Right lobe of liver (tissue), 6 donors: Measurements from ENCODE around the gene CASKIN1. TPM values are rescaled to one million over a fixed set of nuclear protein-coding genes. Genes with fewer than 3 reads are reported as not detected.
A peak's percentile ranks its signal among the peaks of the same experiment; 100 is the strongest.

Experiments
- ATAC-seq, 4 donors: fragments of 200-7000 bp; cut with Tn5 transposase; one replicate each; pipeline ENCODE4 v1.9.1; 2020; ENCODE audit warnings: mild to moderate bottlenecking in 4 of 4, moderate library complexity in 4 of 4
- DNase-seq, 3 donors: peaks; one replicate each; pipeline ENCODE4 v3.0.0-alpha.2; 2020
- H3K27ac ChIP-seq, 3 donors: fragments of 200-600 bp; one replicate each; pipeline ENCODE4 v1.8.0; 2022
- H3K27me3 ChIP-seq, 2 donors: fragments of 200-600 bp; one replicate each; pipeline ENCODE4 v1.8.0; 2022
- H3K36me3 ChIP-seq, 4 donors: fragments of 200-600 bp; sonication (generic) in 1 of 4; one replicate each; pipeline versions ENCODE4 v1.5.1 to v1.8.0; 2017 to 2022; ENCODE audit warnings: control low read depth in 1 of 4
- H3K4me1 ChIP-seq, 4 donors: fragments of 200-600 bp; sonication (generic) in 1 of 4; one replicate each; pipeline versions ENCODE4 v1.5.1 to v1.8.0; 2017 to 2022; ENCODE audit warnings: control low read depth in 1 of 4
- H3K4me3 ChIP-seq, 3 donors: fragments of 200-600 bp; one replicate each; pipeline ENCODE4 v1.8.0; 2022
- H3K9me3 ChIP-seq, 4 donors: fragments of 200-600 bp; sonication (generic) in 1 of 4; one replicate each; pipeline versions ENCODE4 v1.5.1 to v1.8.0; 2017 to 2022; ENCODE audit warnings: control low read depth in 1 of 4
- POLR2A ChIP-seq: fragments of 450-650 bp; IDR thresholded peaks from one replicate; pipeline ENCODE4 v1.6.1; 2017; ENCODE audit warnings: antibody characterized with exemption, mild to moderate bottlenecking
- WGBS: methylation state at CpG from one replicate; pipeline ENCODE4 v1.1.6; 2018; ENCODE audit warnings: low coverage, low lambda C conversion rate; ENCODE audit not compliant: insufficient coverage; ENCODE audit errors: missing lambda C conversion rate; 5-methylcytosine and 5-hydroxymethylcytosine counted together
- intact Hi-C, 2 donors: fragments of 100-400 bp; cut with DNase I; formaldehyde crosslinking; loops; one replicate each; pipeline versions ENCODE4 v1.11.2 to v1.14.1; 2022
- total RNA-seq, 6 experiments: library from RNA; depleted of rRNA in 2 of 6; stranded (reverse); fragments of >200 nt in 2 of 6; fragmentation: NEBNext Ultra II Directional in 3 of 6; extraction: Animal tissue kit (Norgen Biotek cat#: 25700) in 3 of 6; gene quantifications; one replicate each; pipeline versions ENCODE4 v1.1.0 to v1.2.4, GENCODE V29; 2016 to 2023
- TF ChIP-seq, protein P1 (sequence below), 4 donors: fragments of 200-600 bp in 3 of 4; fragments of 450-650 bp in 1 of 4; IDR thresholded peaks; one replicate each; pipeline versions ENCODE4 v1.5.1 to v1.8.0; 2016 to 2022; ENCODE audit warnings: antibody characterized with exemption in 4 of 4, mild to moderate bottlenecking in 2 of 4
- donor health status: DM: no; HTN: yes; CAD: no.
- donor health status: DM: no; HTN: no; CAD: no.
- donor health status: DM: no; HTN: no; CAD: no.
- donor health status: DM: no; HTN: yes; CAD: no.
- donor health status: DM: no; HTN: yes; CAD: no.

CASKIN1 gene
- total RNA-seq, 6 experiments from 2014 or later = not detected

DNA sequence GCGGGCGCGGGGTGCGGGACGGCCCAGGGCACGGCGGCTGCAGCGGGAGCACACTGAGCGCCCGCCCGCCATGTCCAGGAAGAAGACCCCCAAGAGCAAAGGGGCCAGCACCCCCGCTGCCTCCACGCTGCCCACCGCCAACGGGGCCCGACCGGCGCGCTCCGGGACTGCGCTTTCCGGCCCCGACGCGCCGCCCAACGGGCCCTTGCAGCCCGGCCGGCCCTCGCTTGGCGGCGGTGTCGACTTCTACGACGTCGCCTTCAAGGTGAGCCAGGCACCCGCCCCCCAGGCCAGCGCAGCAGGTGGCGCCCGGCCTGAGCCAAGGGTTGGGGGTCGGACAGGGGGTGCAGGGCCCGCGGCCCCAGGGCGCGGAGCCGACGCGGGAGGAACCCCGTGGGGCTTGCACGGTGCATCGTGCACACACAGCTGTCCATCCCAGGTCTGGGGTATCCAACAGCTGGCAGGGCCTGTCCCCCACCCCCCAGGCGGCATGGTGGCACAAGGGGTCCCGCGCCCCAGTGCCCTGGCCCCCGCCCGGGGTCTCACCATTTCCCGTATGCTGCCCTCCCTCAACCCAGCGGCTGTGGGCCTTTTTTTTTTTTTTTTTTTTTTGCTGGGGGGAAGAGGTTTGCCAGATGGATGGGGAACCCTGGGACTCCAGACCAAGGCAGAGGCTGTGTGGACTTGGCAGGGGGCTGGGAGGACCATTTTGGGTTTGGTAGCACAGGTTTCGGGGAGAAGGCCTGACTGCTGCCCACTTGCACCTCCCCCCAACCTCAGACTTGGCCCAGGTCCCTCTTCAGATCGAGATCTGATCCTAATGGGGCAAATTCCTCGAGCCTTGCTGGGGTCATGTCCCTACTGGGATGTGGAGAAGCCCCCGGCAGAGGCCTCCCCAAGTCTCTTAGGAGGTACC, 47.4 kb downstream of the CASKIN1 start:
- Histone ChIP-seq H3K4me1 (peaks cover 0 to 63% (median 23%) of the 10 kb centered on the region in 4 donors), H3K27ac (peak overlapping the region in 1 of 3 donors; percentile 71), H3K36me3 (peaks cover 0 to 7% (median 0%) of the 10 kb centered on the region in 4 donors), H3K9me3 (no peaks in the 10 kb centered on the region), H3K27me3 (no peaks in the 10 kb centered on the region), H3K4me3 (peak overlapping the region; percentile 42 to 61 (median 53))
- ATAC-seq (no peak), DNase-seq (peak in 2 of 3 donors; percentile 60)
- 2% methylated on average over 7 of the region's 62 CpGs for WGBS
- intact Hi-C loops = loop anchor here (5.0 kb wide), 2 partner anchors 122 to 127 kb away; partner anchors contain the start of gene NHERF2 (in 1 of the 2)
- no peak for TF ChIP-seq POLR2A
- TF ChIP-seq, protein P1, sequence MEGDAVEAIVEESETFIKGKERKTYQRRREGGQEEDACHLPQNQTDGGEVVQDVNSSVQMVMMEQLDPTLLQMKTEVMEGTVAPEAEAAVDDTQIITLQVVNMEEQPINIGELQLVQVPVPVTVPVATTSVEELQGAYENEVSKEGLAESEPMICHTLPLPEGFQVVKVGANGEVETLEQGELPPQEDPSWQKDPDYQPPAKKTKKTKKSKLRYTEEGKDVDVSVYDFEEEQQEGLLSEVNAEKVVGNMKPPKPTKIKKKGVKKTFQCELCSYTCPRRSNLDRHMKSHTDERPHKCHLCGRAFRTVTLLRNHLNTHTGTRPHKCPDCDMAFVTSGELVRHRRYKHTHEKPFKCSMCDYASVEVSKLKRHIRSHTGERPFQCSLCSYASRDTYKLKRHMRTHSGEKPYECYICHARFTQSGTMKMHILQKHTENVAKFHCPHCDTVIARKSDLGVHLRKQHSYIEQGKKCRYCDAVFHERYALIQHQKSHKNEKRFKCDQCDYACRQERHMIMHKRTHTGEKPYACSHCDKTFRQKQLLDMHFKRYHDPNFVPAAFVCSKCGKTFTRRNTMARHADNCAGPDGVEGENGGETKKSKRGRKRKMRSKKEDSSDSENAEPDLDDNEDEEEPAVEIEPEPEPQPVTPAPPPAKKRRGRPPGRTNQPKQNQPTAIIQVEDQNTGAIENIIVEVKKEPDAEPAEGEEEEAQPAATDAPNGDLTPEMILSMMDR (IDR thresholded peaks at IDR 0.05) = peak in 1 of 4 donors; percentile 28

DNA sequence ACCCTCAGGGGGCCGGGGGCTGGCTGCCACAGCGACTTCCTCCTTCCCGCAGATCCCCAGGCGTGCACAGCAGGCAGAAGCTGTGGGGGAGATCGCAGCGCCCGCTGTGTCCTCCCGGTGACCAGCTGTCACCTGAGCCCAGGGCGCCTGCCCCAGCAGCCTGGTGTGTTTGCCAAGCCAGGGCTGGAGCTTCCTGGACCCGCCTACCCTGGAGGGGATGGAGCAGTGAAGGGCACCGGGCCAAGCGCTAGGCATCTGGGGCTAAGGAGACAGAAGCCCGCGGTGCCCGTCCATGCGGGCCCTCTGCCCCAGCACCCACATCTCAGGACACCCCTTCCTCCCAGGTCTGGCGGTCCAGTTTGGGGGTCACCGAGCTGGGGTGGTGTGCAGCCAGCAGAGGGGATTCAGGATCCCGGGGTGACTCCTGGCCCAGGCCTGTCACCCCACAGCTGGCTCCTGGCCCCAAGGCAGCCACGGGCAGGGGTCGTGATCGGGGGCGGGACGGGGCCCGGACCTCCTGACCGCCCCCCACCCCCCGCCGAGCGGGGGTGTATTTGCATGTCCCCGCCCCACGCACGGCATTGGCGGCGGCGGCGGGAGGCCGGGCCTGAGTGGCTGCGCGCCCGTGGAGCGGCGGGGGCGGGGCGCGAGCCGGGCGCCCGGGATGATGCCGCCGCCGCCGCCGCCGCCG, 48.3 kb downstream of the CASKIN1 start, which contains the start of gene RAB26:
Gene RAB26 (plus strand): TSS at position 645 of the 691 bp plus-strand sequence. CDS start 159 bp downstream, outside the sequence.
- DNase-seq (peak; percentile 94 to 98 (median 96)), ATAC-seq (peak; percentile 78 to 85 (median 80))
- peak; percentile 69 for TF ChIP-seq POLR2A
- TF ChIP-seq, protein P1 (IDR thresholded peaks at IDR 0.05) = no peak
- H3K9me3 ChIP-seq = no peaks in the 10 kb centered on the region
- WGBS = no CpG with 5 or more reads among the region's 55 CpGs
- peak within 1 kb of the TSS; percentile 51 to 71 (median 70) for H3K27ac ChIP-seq
- peak within 1 kb of the TSS; percentile 42 to 61 (median 53) for H3K4me3 ChIP-seq
- intact Hi-C loops = loop anchor here (5.0 kb wide), 2 partner anchors 121 to 126 kb away; partner anchors contain the start of gene NHERF2 (in 1 of the 2)
- H3K27me3 ChIP-seq = no peaks in the 10 kb centered on the region
- H3K4me1 ChIP-seq = peaks cover 0 to 56% (median 23%) of the 10 kb centered on the region in 4 donors
- peaks cover 0 to 7% (median 0%) of the 10 kb centered on the region in 4 donors for H3K36me3 ChIP-seq

DNA sequence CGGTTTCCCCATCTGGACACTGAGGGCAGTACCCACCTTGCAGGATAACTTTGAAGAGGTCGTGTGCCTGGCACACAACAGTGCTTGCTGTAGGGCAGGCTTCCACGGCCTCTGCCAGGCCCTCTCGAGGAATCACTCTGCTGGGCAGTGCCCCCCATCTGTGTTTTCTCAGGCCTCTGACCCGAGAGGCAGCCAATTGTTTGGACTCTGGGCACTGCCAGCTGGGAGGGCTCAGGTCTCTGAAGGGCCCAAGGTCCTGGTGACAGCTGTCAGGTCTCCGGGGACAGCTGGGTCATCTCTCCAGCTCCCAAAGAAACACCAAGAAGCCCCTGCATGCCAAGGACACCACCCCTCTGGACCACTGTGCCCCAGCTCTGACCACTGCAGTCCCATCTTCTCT, 49.0 kb downstream of the CASKIN1 start:
- H3K4me1 ChIP-seq = peaks cover 0 to 48% (median 20%) of the 10 kb centered on the region in 4 donors
- peak in 2 of 3 donors; percentile 68 to 77 for DNase-seq

More for the DNA sequence above, 49.0 kb downstream of the CASKIN1 start:
- no peaks in the 10 kb centered on the region for H3K27me3 ChIP-seq
- peak in 2 of 4 donors; percentile 1 to 34 for ATAC-seq
- intact Hi-C loops = loop anchor here (5.0 kb wide), 2 partner anchors 120 to 125 kb away; partner anchors contain the start of gene NHERF2 (in 1 of the 2)
- peak overlapping the region in 2 of 3 donors; percentile 53 to 61 for H3K4me3 ChIP-seq
- 37% methylated on average over 5 of the region's 6 CpGs for WGBS
- TF ChIP-seq POLR2A = no peak
- TF ChIP-seq, protein P1 (IDR thresholded peaks at IDR 0.05) = no peak
- H3K36me3 ChIP-seq = peaks cover 0 to 7% (median 0%) of the 10 kb centered on the region in 4 donors
- no peaks in the 10 kb centered on the region for H3K9me3 ChIP-seq
- H3K27ac ChIP-seq = peak overlapping the region; percentile 47 to 71 (median 70)
